ENCODE measurements around the gene TGM6.

- TF ChIP-seq CTCF (conservative IDR thresholded peaks at IDR 0.05; ENCODE audit: low read depth, low read length), result no peak
- TF ChIP-seq EZH2 (IDR thresholded peaks at IDR 0.05; ENCODE audit: low read length, unreplicated experiment), result no peak
Measured at GRCh38 chr20:2368621-2369020, 12.1 kb upstream of the TGM6 start.
